NCI-H1417 treated with DMSO at 0.1 percent for 48 hours (cell line): ENCODE results near the gene GGTLC1.

Experiments
- DNase-seq: peaks from one replicate; lab custom pipeline; 2025; lab: John Stamatoyannopoulos, UW

Gene GGTLC1

DNA sequence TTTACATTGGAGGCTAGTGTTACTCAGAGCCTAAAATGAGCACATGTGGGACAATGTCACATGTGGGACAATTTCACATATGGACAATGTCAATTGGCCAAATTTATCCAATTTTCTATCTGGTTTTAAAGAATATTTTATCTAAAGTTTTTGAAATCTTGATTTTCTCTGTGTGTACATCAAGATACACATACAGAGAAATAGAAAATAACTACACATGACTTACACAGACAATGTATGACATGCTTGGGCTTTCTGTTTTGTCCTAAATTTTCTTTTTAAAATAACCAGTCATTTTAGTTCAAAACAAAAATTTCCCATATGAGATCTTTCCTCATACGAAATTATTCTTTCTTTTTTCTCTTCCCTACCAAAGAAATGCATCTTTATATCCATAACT lies 24.6 kb downstream of the GGTLC1 start:
- DNase-seq: no peak

DNA sequence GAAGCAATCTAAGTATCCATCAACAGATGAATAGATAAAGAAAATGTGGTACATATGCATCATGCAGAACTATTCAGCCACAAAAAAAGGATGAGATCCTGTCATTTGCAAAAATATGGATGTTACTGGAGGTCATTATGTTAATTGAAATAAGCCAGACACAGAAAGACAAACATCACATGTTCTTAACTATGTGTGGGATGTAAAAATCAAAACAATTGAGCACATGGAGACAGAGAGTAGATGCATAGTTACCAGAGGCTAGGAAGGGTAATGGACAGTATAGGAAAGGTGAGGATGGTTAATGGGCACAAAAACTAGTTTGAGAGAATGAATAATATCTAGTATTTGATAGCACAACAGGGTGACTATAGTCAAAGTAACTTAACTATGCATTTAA lies 26.3 kb downstream of the GGTLC1 start:
- no peak for DNase-seq

GRCh38 chr20:23959054-23959453 lies 29.5 kb downstream of the GGTLC1 start:
- no peak for DNase-seq

DNA sequence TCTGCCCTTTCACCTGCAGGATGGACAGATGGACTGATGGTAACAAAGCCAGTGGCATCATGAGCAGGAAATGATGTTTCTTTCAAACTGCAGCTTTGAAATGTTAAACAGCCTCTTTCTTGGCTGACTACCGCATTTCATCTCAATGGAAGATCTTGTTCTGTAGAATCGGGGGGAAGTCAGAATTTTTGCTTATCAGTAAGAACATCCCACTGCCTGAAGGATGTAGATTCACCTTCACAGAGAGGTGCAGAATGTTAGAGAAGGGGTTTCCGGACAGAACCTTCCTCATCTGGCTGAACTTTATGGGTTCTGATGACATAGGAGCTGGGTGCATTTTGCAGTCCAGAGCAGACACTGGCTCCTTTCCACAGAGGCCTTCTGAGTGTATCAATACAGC lies 32.7 kb downstream of the GGTLC1 start:
- no peak for DNase-seq

GRCh38 chr20:23954008-23954745 lies 34.4 kb downstream of the GGTLC1 start:
- no peak for DNase-seq

DNA sequence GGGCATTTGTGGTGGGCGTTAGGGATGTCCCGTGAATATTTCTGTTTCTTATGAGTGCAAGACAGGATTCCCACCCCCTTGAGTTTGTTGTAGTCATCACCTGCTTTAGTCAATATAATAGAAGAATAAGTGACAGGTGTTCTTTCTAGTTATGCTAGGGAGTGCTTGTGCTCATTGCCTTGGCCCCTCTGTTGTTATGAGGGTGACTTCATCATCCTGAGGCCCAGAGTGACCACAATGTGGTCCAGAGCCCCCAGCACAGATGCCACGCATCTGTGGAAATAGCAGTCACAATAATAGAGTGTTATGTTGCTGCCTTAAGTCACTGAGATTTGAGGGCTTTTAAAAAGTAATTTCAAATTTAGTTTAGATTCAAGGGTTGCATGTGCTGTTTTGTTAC lies 42.4 kb downstream of the GGTLC1 start:
- no peak for DNase-seq

GRCh38 chr20:23943304-23943703 lies 45.3 kb downstream of the GGTLC1 start:
- no peak for DNase-seq

DNA sequence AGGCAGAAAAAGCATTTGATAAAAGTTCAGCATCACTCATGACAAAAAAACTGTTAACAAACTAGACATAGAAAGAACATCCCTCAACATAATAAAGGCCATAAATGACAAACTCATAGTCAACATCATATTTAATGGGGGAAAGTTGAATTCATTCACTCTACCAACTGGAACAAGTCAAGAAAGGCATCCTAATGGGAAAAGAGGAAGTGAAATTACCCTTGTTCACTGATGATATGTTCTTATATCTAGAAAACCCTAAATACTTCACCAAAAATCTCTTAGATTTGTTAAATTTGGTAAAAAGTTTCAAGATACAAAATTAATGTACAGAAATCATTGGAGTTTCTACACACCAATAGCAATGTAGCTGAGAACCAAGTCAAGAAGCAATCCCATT lies 48.9 kb downstream of the GGTLC1 start:
- DNase-seq: no peak

- DNase-seq: no peak
These were observed 49.5 kb downstream of the GGTLC1 start for GRCh38 chr20:23939063-23939462.

DNA sequence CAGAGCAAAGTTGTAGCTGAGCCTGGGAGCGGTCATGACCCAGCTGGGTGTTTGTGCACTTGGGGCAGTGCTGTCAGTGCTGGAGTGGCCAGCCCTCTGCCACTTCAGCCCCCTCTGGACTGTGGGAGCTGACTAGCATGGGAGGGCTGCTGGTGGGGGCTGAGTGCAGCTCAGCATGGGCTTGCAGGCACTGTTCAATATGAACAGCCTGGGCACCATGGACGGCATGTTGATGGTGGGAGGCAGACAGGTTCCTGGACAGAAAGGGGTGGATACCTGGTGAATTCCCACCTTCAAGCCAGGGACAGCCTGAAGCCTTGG lies 50.5 kb downstream of the GGTLC1 start:
- no peak for DNase-seq

DNA sequence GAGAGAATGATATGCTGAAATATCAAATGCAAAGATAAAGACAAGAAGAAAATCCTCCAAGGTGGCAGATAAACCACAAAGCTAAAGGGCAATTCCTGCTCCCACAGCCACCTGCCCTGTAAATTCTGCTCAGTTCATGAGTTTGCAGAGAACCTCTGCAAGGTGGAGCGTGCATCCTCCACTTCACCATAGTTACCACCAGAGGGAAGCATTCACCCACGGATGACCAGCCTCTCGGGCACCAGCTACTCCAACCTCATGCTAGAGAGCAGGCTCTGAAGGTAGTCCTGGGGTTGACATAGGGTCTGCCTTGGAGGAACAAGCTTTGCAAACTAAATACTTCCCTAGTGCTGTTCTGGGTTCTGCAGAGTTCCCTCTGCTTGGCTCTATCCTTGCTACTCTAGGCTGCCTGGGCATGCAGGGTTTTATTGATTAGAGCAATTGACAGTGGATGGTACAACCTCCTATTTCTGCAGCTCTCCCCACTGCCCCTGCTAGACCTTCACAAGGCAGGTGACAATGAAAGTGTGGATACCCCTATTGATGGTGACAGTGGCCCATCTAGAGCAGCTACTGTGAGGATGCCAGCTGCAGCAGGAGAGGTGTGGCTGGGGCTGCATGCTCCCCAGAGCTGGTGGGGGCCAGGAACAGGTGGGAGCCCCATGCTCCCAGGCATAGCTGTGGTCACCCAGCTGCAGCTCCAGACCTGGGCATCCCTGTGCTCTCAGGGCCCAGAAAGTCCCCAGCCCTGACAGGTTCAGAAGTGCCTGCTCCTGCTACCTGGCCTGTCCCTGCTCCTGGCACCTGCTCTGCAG lies 51.1 kb downstream of the GGTLC1 start:
- no peak for DNase-seq
